Peyer's patch (tissue), 4 donors: ENCODE data around the gene TOX2.

Source experiments
- POLR2A ChIP-seq, 2 donors: fragments of 450-650 bp; IDR thresholded peaks; one replicate each; pipeline ENCODE4 v1.5.1; 2017; ENCODE audit warnings: antibody characterized with exemption in 2 of 2, mild to moderate bottlenecking in 2 of 2, moderate library complexity in 2 of 2
- TF ChIP-seq, protein P1 (sequence below), 6 experiments: fragments of 450-650 bp in 4 of 6; fragments of 200-600 bp in 2 of 6; sonication (generic) in 1 of 6; IDR thresholded peaks; one replicate each; pipeline ENCODE4 v1.5.1; 2017 to 2019; ENCODE audit warnings: antibody characterized with exemption in 6 of 6, mild to moderate bottlenecking in 3 of 6, moderate library complexity in 1 of 6

DNA sequence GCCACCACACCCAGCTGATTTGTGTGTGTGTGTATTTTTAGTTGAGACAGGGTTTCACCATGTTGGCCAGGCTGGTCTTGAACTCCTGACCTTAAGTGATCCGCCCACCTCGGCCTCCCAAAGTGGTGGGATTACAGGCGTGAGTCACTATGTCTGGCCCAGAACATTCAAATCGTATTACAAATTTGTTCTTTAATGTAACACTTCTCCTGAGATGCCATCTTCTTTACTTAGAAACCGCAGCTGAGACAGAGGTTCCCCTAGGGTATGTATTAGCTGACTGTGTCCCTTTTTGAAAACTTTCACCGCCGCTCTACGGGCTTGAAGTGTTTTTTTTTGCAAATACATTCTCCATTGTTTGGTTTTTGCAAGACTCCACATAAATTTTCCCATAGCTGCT, 62.6 kb downstream of the TOX2 start:
- TF ChIP-seq, protein P1, sequence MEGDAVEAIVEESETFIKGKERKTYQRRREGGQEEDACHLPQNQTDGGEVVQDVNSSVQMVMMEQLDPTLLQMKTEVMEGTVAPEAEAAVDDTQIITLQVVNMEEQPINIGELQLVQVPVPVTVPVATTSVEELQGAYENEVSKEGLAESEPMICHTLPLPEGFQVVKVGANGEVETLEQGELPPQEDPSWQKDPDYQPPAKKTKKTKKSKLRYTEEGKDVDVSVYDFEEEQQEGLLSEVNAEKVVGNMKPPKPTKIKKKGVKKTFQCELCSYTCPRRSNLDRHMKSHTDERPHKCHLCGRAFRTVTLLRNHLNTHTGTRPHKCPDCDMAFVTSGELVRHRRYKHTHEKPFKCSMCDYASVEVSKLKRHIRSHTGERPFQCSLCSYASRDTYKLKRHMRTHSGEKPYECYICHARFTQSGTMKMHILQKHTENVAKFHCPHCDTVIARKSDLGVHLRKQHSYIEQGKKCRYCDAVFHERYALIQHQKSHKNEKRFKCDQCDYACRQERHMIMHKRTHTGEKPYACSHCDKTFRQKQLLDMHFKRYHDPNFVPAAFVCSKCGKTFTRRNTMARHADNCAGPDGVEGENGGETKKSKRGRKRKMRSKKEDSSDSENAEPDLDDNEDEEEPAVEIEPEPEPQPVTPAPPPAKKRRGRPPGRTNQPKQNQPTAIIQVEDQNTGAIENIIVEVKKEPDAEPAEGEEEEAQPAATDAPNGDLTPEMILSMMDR (IDR thresholded peaks at IDR 0.05) = no peak
- no peak for TF ChIP-seq POLR2A (IDR thresholded peaks at IDR 0.05)
